H7 (cell line): ENCODE measurements around the gene RPUSD4. TPM values are rescaled to one million over a fixed set of nuclear protein-coding genes. Genes with fewer than 3 reads are reported as not detected.

Experiments
- total RNA-seq: library from RNA; depleted of rRNA; stranded (reverse); fragments of >200 nt; shearing (Covaris generic); gene quantifications from 2 replicates; pipeline ENCODE4 v1.2.3, GENCODE V29; 2014; rRNA removed

Gene RPUSD4
- total RNA-seq, 1 experiment from 2014 or later = 41.5 TPM

Other genes with a start within 250 kb of the RPUSD4 start
- 22.7 and 31.5 TPM in 2 replicates for gene CDON, start 148.8 kb downstream of the RPUSD4 start, total RNA-seq
- gene FAM118B, start 132 bp upstream of the RPUSD4 start, total RNA-seq = 50.8 and 53.2 TPM in 2 replicates
- gene SRPRA, start 57.2 kb upstream of the RPUSD4 start, total RNA-seq = 65.9 and 72.7 TPM in 2 replicates
- gene FOXRED1, start 57.5 kb upstream of the RPUSD4 start, total RNA-seq = 54.0 and 68.7 TPM in 2 replicates
- gene TIRAP, start 71.4 kb upstream of the RPUSD4 start, total RNA-seq = 4.2 and 5.8 TPM in 2 replicates
- gene DCPS, start 92.4 kb upstream of the RPUSD4 start, total RNA-seq = 21.4 TPM in 2 replicates
- 16.0 and 19.4 TPM in 2 replicates for gene ST3GAL4, start 144.0 kb upstream of the RPUSD4 start, total RNA-seq